Spleen (tissue), 7 donors: ENCODE results near the gene PPP1R1B.

Experiments
- CTCF ChIP-seq, 11 experiments: fragments of 200-600 bp in 7 of 11; fragments of 450-650 bp in 4 of 11; sonication (generic) in 4 of 11; IDR thresholded peaks in 8 of 11; conservative IDR thresholded peaks in 3 of 11; 1 replicate in 7 of 11; 2 replicates in 4 of 11; pipeline versions ENCODE4 v1.4.0 to v1.8.0; 2016 to 2021; ENCODE audit warnings: antibody characterized with exemption in 11 of 11, inconsistent platforms in 4 of 11, mild to moderate bottlenecking in 1 of 11
- POLR2A ChIP-seq, 3 donors: fragments of 450-650 bp; IDR thresholded peaks; one replicate each; pipeline ENCODE4 v1.5.1; 2017; ENCODE audit warnings: antibody characterized with exemption in 3 of 3, mild to moderate bottlenecking in 1 of 3
- donor health status: DM: no; HTN: no; CAD: no; lungs with moderate emphysema.
- donor health status: DM: no; HTN: no; CAD: no.
- donor health status: DM: no; HTN: no; CAD: no.

GRCh38 chr17:39622380-39623006 lies 4.3 kb upstream of the PPP1R1B start:
- TF ChIP-seq CTCF (IDR thresholded peaks at IDR 0.05 in 8 of 11, conservative IDR thresholded peaks at IDR 0.05 in 3 of 11) = no peak
- no peak for TF ChIP-seq POLR2A (IDR thresholded peaks at IDR 0.05)
